Heart right ventricle (tissue), 16 donors: Measurements from ENCODE around the gene MYO3B. TPM values are rescaled to one million over a fixed set of nuclear protein-coding genes. Genes with fewer than 3 reads are reported as not detected.

ENCODE experiments used
- ATAC-seq, 8 donors: fragments of 200-7000 bp; cut with Tn5 transposase; one replicate each; pipeline ENCODE4 v1.9.1; 2020; ENCODE audit warnings: mild to moderate bottlenecking in 8 of 8, moderate library complexity in 8 of 8, moderate number of reproducible peaks in 1 of 8
- DNase-seq, 2 donors: peaks; one replicate each; pipeline ENCODE4 v3.0.0-alpha.2; 2020
- H3K27ac ChIP-seq, 10 donors: fragments of 200-600 bp; sonication (generic) in 2 of 10; one replicate each; pipeline versions ENCODE4 v1.5.0 to v1.8.0; 2020 to 2022; ENCODE audit warnings: mild to moderate bottlenecking in 3 of 10
- H3K27me3 ChIP-seq, 7 donors: fragments of 200-600 bp; one replicate each; pipeline ENCODE4 v1.8.0; 2021 to 2022; ENCODE audit warnings: mild to moderate bottlenecking in 2 of 7
- H3K36me3 ChIP-seq, 9 donors: fragments of 200-600 bp; sonication (generic) in 1 of 9; one replicate each; pipeline versions ENCODE4 v1.5.0 to v1.8.0; 2020 to 2022; ENCODE audit warnings: mild to moderate bottlenecking in 2 of 9
- H3K4me1 ChIP-seq, 9 donors: fragments of 200-600 bp; sonication (generic) in 1 of 9; one replicate each; pipeline versions ENCODE4 v1.5.0 to v1.8.0; 2020 to 2022; ENCODE audit warnings: mild to moderate bottlenecking in 4 of 9
- H3K4me3 ChIP-seq, 10 donors: fragments of 200-600 bp; sonication (generic) in 2 of 10; one replicate each; pipeline versions ENCODE4 v1.5.0 to v1.8.0; 2020 to 2022; ENCODE audit warnings: mild to moderate bottlenecking in 7 of 10, moderate library complexity in 2 of 10
- H3K9me3 ChIP-seq, 11 donors: fragments of 200-600 bp in 10 of 11; sonication (generic) in 2 of 11; one replicate each; pipeline versions ENCODE4 v1.5.0 to v1.8.0; 2013 to 2022; ENCODE audit warnings: mild to moderate bottlenecking in 2 of 11, control low read depth in 1 of 11, moderate library complexity in 1 of 11
- CTCF ChIP-seq, 9 donors: fragments of 200-600 bp; sonication (generic) in 2 of 9; IDR thresholded peaks; one replicate each; pipeline versions ENCODE4 v1.5.0 to v1.8.0; 2021 to 2022; ENCODE audit warnings: antibody characterized with exemption in 9 of 9, mild to moderate bottlenecking in 5 of 9, moderate library complexity in 1 of 9
- WGBS, 2 donors: extraction: QIAGEN DNeasy Blood & Tissue Kit; methylation state at CpG; one replicate each; pipeline ENCODE4 v1.1.7; 2013; ENCODE audit warnings: inconsistent platforms in 1 of 2; 5-methylcytosine and 5-hydroxymethylcytosine counted together
- intact Hi-C, 10 donors: fragments of 100-400 bp; cut with DNase I; formaldehyde crosslinking; loops; one replicate each; pipeline versions ENCODE4 v1.11.1 to v1.14.2; 2022
- polyA plus RNA-seq, 2 donors: library from polyadenylated mRNA; stranded (reverse); fragments of 200-250 nt; gene quantifications; one replicate each; pipeline ENCODE4 v1.2.3, GENCODE V29; 2013
- total RNA-seq, 10 donors: library from RNA; stranded (reverse); fragmentation: NEBNext Ultra II Directional in 3 of 10; extraction: Animal tissue kit (Norgen Biotek cat#: 25700) in 3 of 10; gene quantifications; one replicate each; pipeline versions ENCODE4 v1.2.1 to v1.2.4, GENCODE V29; 2021 to 2023
- donor health status: Arrhythmogenic right ventricular cardiomyopathy.
- donor health status: ischemic (EF 13 %, LVEDD 7.1; RV severe dilation, severe dysfunction).
- donor health status: healthy with polysubstance abuse.
- donor health status: DM: no; HTN: yes; CAD: no.
- donor health status: DM: no; HTN: no; CAD: no.
- donor health status: ischemic (EF 25% LVEDD 6.9; RV normal size, moderate dysfunction).
- donor health status: ischemic (EF 25% LVEDD 5.7; RV mildly dilated, moderate dysfunction).
- donor health status: healthy.
- donor health status: DM: yes; HTN: yes; CAD: no.
- donor health status: Ischemic cardiomyopathy.
- donor health status: ischemic (EF 35%, LVEDD 5.7; RV mildly dilated, moderate dysfunction).
- donor health status: nonischemic (EF 11% LVEDD 7.7; RV severe dilation, severe dysfunction).
- donor health status: DM: yes; HTN: yes; CAD: no.
- donor health status: PGD.
- donor health status: ischemic (EF 29% LVEDD 5.4; RV normal size, mild dysfunction).
- donor health status: nonischemic (EF 23%, LVEDD 6.1; RV moderate dilation, normal function).

MYO3B gene
- total and polyA plus RNA-seq, 12 donors = 0.05 to 0.21 (median 0.09) TPM; not detected in 8

DNA sequence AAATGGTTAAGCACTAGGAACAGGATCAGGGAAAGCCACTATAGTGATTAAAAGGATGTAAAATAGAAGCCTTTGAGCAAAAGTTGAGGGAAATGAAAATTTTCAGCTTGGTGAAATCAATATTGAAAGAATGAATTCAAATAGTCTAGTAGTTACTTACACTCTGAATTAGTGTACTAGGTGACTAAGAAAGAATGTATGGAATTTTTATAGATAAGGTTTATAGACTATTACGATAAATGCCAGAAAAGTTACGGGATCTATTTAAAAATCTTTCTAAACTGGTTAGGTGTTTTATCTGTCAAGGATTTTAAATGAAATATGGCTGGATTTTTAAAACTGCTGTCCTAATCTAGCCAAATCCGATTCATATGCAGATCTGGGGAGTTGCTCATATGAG, 208.6 kb downstream of the MYO3B start:
- 62 to 63% methylated on average over 3 of the region's 3 CpGs for whole genome bisulfite sequencing, 2 donors
- no peaks in the 10 kb centered on the region for H3K36me3 ChIP-seq
- no peak for TF ChIP-seq CTCF (IDR thresholded peaks at IDR 0.05)
- no peaks in the 10 kb centered on the region for H3K4me1 ChIP-seq
- no peak overlapping the region for H3K4me3 ChIP-seq
- DNase-seq (no peak), ATAC-seq (no peak)
- intact Hi-C loops = no loop called here
- no peaks in the 10 kb centered on the region for H3K9me3 ChIP-seq
- peaks cover 0 to 40% (median 23%) of the 10 kb centered on the region in 7 donors for H3K27me3 ChIP-seq
- no peak overlapping the region for H3K27ac ChIP-seq

GRCh38 chr2:170391018-170391417, 213.1 kb downstream of the MYO3B start:
- Histone ChIP-seq H3K9me3 (no peaks in the 10 kb centered on the region), H3K4me1 (peaks cover 0 to 5% (median 0%) of the 10 kb centered on the region in 9 donors), H3K27ac (no peak overlapping the region), H3K4me3 (no peak overlapping the region), H3K36me3 (no peaks in the 10 kb centered on the region), H3K27me3 (peaks cover 0 to 44% (median 10%) of the 10 kb centered on the region in 7 donors)
- ATAC-seq (no peak), DNase-seq (no peak)
- TF ChIP-seq CTCF (IDR thresholded peaks at IDR 0.05) = no peak
- WGBS, 2 donors = 67 to 77% methylated on average over 2 of the region's 2 CpGs
- intact Hi-C loops = no loop called here

DNA sequence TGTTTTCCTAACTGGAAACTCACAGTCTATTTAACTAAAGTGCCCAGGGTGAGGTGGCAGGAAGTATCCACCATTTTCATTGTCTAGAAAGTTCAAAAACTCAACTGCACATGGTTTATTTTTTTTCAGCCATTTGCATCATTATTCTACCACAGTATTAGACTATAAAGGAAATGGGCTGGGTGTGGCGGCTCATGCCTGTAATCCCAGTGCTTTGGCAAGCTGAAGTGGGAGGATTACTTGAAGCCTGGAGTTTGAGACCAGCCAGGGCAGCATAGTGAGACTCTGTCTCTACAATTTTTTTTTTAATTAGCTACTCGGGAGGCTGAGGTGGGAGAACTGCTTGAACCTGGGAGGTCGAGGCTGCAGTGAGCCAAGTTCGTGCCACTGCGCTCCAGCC, 213.8 kb downstream of the MYO3B start:
- peaks cover 0 to 5% (median 0%) of the 10 kb centered on the region in 9 donors for H3K4me1 ChIP-seq
- DNase-seq (no peak), ATAC-seq (no peak)
- TF ChIP-seq CTCF (IDR thresholded peaks at IDR 0.05) = no peak
- H3K27ac ChIP-seq = no peak overlapping the region
- intact Hi-C loops = no loop called here
- H3K27me3 ChIP-seq = peaks cover 0 to 43% (median 15%) of the 10 kb centered on the region in 7 donors
- no peaks in the 10 kb centered on the region for H3K36me3 ChIP-seq
- H3K9me3 ChIP-seq = no peaks in the 10 kb centered on the region
- no peak overlapping the region for H3K4me3 ChIP-seq
- WGBS, 2 donors = 89 to 96% methylated on average over 5 of the region's 5 CpGs

DNA sequence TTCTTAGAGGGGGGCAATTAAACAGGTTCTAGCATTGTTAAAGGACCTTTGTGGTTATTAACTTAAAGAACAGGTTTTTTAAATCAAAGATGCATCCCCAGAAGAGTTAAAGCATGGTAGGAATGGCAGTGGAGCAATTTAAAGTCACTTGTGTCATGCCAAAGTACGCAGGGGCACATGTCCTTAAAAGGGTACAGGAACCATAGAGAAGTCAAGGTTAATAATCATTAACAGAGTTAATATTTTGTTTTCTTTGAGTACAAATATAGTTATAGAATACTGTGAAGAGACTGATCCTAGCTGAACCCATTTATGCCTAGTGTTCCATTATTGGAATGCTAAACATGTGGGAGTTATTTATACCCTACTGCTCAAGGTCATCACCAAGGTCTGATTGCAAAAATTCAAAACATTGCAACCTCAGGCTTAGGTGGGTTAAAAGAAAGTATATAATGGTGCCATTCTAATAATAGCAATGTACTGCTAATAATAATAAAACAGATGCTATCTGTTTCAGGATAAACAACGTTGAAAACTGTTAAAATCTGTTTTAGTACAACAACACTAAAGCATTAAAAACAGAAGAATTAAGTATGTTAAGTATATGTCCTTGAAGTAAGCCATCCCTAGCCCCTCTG, 216.0 kb downstream of the MYO3B start:
- ATAC-seq = no peak
- H3K4me1 ChIP-seq = peaks cover 0 to 5% (median 0%) of the 10 kb centered on the region in 9 donors
- H3K36me3 ChIP-seq = no peaks in the 10 kb centered on the region
- intact Hi-C loops = no loop called here
- no peak overlapping the region for H3K4me3 ChIP-seq
- H3K27me3 ChIP-seq = peaks cover 0 to 55% (median 20%) of the 10 kb centered on the region in 7 donors
- 27 to 38% methylated on average over 2 of the region's 2 CpGs for WGBS, 2 donors
- no peak for TF ChIP-seq CTCF (IDR thresholded peaks at IDR 0.05)
- DNase-seq = no peak
- H3K27ac ChIP-seq = no peak overlapping the region
- H3K9me3 ChIP-seq = no peaks in the 10 kb centered on the region
